Nephron (organoid): ENCODE measurements around the gene COMMD10.

Experiments
- H3K27ac Mint-ChIP-seq, 3 experiments: 2 replicates each; pipeline ENCODE4 v1.8.0; 2020; ENCODE audit warnings: mixed read lengths in 3 of 3, mild to moderate bottlenecking in 2 of 3, moderate library complexity in 1 of 3
- H3K27me3 Mint-ChIP-seq: 2 replicates; pipeline ENCODE4 v1.8.0; 2021; ENCODE audit warnings: low read depth, mild to moderate bottlenecking, moderate library complexity, mixed read lengths
- H3K36me3 Mint-ChIP-seq: 2 replicates; pipeline ENCODE4 v1.8.0; 2020; ENCODE audit warnings: low read depth, mixed read lengths
- H3K4me1 Mint-ChIP-seq: 2 replicates; pipeline ENCODE4 v1.8.0; 2020; ENCODE audit warnings: mixed read lengths
- H3K4me3 Mint-ChIP-seq, 3 experiments: 2 replicates each; pipeline ENCODE4 v1.8.0; 2020; ENCODE audit warnings: mild to moderate bottlenecking in 3 of 3, mixed read lengths in 3 of 3, moderate library complexity in 2 of 3
- H3K9me3 Mint-ChIP-seq: 2 replicates; pipeline ENCODE4 v1.8.0; 2020; ENCODE audit warnings: mixed read lengths
- TF ChIP-seq, protein P1 (sequence below), 3 experiments: fragments of 200-600 bp; sonication (generic); IDR thresholded peaks; one replicate each; pipeline ENCODE4 v1.5.0; 2021; ENCODE audit warnings: antibody characterized with exemption in 3 of 3; ENCODE audit not compliant: unreplicated experiment in 3 of 3

The COMMD10 gene

DNA sequence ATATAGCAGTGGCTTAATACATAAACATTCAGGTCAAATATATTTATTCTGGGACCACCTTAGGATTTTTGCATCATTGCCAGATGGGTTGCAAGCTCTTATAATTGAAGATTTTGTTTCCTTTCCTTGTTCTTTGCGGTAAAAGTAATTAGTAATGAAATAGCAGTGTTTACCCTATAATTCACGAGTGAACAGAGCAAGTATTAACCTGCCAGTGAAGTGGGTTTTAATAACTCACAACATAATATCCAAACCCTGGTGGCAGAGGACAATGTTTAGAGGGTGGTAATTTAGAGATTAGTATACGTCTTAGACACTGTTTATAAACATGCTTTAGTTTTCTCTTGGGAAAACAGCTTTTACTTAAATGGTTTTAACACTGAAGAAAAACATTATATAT is 40.8 kb upstream of the COMMD10 start:
- Mint-ChIP-seq H3K4me1 (peaks cover 13% of the 10 kb centered on the region), H3K4me3 (no peak overlapping the region), H3K36me3 (no peaks in the 10 kb centered on the region), H3K27me3 (no peaks in the 10 kb centered on the region), H3K9me3 (no peaks in the 10 kb centered on the region), H3K27ac (peak overlapping the region; percentile 54 to 90 (median 83))
- TF ChIP-seq, protein P1, sequence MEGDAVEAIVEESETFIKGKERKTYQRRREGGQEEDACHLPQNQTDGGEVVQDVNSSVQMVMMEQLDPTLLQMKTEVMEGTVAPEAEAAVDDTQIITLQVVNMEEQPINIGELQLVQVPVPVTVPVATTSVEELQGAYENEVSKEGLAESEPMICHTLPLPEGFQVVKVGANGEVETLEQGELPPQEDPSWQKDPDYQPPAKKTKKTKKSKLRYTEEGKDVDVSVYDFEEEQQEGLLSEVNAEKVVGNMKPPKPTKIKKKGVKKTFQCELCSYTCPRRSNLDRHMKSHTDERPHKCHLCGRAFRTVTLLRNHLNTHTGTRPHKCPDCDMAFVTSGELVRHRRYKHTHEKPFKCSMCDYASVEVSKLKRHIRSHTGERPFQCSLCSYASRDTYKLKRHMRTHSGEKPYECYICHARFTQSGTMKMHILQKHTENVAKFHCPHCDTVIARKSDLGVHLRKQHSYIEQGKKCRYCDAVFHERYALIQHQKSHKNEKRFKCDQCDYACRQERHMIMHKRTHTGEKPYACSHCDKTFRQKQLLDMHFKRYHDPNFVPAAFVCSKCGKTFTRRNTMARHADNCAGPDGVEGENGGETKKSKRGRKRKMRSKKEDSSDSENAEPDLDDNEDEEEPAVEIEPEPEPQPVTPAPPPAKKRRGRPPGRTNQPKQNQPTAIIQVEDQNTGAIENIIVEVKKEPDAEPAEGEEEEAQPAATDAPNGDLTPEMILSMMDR (IDR thresholded peaks at IDR 0.05; ENCODE audit: unreplicated experiment in 3 of 3), result no peak

DNA sequence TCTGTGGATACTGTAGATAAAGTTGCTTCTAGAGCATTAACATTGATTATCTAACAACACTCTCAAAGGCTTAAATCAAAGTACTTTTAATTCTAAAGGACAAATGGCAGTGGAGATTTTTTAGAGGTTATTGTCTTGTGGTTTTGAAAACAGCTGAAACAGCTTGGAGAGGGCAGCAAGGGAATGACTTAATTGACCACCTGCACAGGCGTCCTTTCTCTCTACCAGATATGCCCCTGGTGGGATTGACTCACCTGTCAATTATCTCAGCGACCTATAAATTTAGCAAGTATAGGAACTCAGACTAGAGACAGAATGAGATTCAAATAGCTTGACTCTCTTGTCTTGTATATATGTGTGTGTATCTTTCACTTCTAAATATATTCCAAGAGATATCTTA is 39.0 kb upstream of the COMMD10 start:
- Mint-ChIP-seq H3K36me3 (no peaks in the 10 kb centered on the region), H3K27me3 (no peaks in the 10 kb centered on the region), H3K4me1 (peaks cover 13% of the 10 kb centered on the region), H3K9me3 (no peaks in the 10 kb centered on the region), H3K27ac (no peak overlapping the region), H3K4me3 (no peak overlapping the region)
- TF ChIP-seq, protein P1 (IDR thresholded peaks at IDR 0.05; ENCODE audit: unreplicated experiment in 3 of 3), result no peak

DNA sequence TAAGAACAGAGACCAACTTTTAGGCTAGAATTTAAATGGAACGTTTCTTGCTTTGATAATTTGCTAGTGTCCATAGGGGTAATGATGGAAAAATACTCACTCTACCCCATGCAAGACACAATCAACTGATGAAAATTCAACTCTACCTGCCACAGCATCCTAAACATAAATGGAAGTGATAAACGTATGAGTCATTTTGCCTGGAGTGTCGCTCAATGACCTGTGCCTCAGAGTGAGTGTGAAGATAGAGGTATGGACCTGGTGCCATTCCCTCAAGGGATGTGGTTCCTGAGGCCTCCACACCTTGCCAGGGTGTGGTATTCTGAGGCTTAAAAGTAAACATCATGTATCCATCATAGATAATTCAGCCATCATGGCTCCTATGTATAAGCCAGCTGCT is 38.6 kb upstream of the COMMD10 start:
- Mint-ChIP-seq H3K27me3 (no peaks in the 10 kb centered on the region), H3K4me1 (peaks cover 17% of the 10 kb centered on the region), H3K9me3 (no peaks in the 10 kb centered on the region), H3K27ac (no peak overlapping the region), H3K4me3 (no peak overlapping the region), H3K36me3 (no peaks in the 10 kb centered on the region)
- TF ChIP-seq, protein P1 (IDR thresholded peaks at IDR 0.05; ENCODE audit: unreplicated experiment in 3 of 3), result no peak

DNA sequence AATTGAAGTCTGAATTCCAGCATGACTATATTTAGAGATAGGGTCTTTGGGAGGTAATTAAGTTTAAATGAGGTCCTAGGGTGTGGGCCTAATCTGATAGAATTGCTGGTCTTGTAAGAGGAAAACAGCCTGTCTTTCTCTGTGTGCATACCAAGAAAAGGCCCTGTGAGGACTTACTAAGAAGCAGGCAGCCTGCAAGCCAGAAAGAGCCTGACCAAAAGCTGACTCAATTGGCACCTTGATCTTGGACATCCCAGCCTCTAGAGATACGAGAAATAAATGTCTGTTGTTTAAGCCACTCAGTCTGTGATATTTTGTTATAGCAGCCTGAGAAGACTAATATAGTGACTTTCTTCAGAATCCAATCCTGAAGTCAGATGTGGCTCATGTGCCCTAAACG is 38.0 kb upstream of the COMMD10 start:
- H3K27ac Mint-ChIP-seq, result no peak overlapping the region
- H3K9me3 Mint-ChIP-seq, result no peaks in the 10 kb centered on the region
- peaks cover 17% of the 10 kb centered on the region for H3K4me1 Mint-ChIP-seq
- no peak overlapping the region for H3K4me3 Mint-ChIP-seq
- H3K36me3 Mint-ChIP-seq, result no peaks in the 10 kb centered on the region
- no peaks in the 10 kb centered on the region for H3K27me3 Mint-ChIP-seq
- TF ChIP-seq, protein P1 (IDR thresholded peaks at IDR 0.05; ENCODE audit: unreplicated experiment in 3 of 3), result no peak

DNA sequence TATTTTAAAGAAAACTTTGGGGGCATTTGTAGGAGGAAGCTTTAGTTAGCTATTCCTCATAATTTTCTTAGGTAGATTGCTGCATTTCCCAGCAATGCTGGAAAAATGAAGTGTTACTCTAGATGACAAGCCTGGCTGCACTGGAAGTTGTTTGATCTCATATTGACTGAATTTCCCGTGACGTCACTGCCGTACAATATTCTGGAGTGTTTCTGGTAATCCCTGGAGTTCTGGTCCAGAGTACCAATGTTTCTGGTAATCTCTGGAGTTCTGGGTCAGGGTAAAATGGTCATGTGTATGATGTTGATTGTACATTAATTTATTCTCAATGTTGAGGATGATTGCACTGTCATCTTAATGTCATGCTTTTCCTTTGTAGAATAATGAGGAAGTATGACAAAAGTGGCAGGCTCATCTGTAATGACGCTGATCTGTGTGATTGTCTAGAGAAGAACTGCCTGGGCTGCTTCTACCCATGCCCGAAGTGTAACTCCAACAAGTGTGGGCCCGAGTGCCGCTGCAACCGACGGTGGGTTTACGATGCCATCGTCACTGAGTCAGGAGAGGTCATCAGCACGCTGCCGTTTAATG is 26.4 kb upstream of the COMMD10 start:
- Mint-ChIP-seq H3K9me3 (peaks cover 2% of the 10 kb centered on the region), H3K27me3 (no peaks in the 10 kb centered on the region), H3K4me3 (no peak overlapping the region), H3K4me1 (no peaks in the 10 kb centered on the region), H3K27ac (no peak overlapping the region), H3K36me3 (no peaks in the 10 kb centered on the region)
- TF ChIP-seq, protein P1 (IDR thresholded peaks at IDR 0.05; ENCODE audit: unreplicated experiment in 3 of 3), result no peak

DNA sequence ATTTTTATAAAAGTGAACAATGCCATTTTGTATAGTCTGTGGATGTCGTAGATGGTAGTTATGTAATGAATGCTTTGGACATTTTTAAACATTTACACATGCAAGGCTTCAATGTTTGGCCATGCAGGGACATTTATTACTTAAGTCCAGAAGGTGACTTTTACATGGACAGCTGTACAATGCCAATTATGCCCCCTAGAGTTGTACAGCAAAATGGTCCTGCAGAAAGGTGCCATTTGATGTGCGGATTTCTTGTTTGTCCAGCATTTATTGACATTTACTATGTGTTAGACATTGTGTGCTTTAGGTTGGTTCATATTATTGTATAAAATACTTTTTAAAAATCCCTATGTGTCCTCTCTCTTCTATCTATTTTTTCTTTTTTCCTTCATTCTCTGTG is 22.5 kb upstream of the COMMD10 start:
- no peaks in the 10 kb centered on the region for H3K9me3 Mint-ChIP-seq
- no peaks in the 10 kb centered on the region for H3K4me1 Mint-ChIP-seq
- H3K36me3 Mint-ChIP-seq, result no peaks in the 10 kb centered on the region
- no peak overlapping the region for H3K4me3 Mint-ChIP-seq
- peaks cover 8% of the 10 kb centered on the region for H3K27me3 Mint-ChIP-seq
- TF ChIP-seq, protein P1 (IDR thresholded peaks at IDR 0.05; ENCODE audit: unreplicated experiment in 3 of 3), result no peak
- no peak overlapping the region for H3K27ac Mint-ChIP-seq
